Activated CD4-positive, alpha-beta T cell treated with anti-CD3 and anti-CD28 coated beads, Interleukin-2, amount 50 U/mL, for 1 hour (primary cell): ENCODE data around the gene SHB.

Experiments used
- DNase-seq: peaks from one replicate; pipeline ENCODE4 v3.0.0-alpha.2; 2020

SHB gene

DNA sequence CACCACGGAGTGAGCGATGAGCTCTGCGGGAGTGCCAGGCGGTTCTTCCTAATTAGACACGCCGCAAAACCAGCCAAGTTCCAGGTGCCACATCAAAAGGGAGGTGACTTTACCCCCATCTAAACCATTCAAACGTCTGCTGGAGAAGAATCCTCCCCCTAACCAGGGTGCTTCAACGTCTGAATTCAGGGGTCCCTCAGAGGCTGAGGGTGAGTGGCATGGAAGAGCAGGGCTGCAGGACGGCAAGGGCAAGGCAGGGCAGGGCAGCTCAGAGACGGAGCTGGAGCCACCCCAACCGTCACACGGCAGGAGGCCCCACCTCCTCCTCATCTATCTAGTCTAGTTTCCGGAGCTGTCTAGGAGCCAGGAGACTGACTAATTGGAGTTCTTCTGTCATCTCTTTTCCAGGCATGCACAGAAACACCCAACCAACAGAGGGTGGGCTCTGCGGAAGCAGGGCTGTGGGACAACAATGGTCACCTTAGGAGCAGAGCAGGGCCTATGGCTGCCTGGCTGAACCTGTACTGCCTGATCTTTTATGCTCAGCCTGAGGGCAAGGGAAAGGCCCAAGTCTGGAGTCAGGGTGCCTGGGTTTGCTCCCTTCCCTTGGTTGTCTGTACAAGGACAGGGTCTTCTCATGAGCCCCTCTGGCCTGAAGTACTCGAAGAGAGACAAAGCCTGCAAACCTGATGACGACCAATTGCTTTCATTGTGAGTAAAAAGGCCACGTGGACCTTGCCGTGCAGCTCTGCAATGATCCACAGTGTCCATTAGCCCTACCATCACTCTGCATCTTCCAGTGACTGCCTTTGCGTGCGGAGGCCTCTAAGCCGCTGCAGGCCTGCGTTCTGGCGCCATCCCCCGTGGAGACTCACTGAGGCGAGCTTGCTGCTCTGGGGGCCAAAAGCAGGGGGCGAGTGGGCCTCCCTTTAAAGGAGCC lies 84.1 kb downstream of the SHB start:
- no peak for DNase-seq

DNA sequence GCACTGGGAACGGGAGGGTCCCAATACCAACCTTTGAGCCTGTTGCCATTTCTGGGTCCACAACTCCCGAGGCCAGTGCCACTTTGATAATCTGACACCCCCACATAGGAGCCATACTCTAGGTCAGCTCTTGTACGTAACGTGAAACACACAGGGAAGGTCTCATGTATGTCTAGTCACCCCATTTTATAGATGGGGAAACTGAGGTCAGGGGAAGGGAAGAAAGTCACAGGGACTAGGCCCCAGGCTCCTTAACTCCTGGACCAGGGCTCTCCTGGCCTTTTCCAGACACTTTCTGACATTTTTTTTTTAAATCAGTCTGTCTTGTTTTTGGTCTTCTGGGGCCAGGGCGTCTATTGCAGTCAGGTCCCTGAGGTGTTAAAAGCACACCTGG lies 84.8 kb downstream of the SHB start:
- DNase-seq = no peak

DNA sequence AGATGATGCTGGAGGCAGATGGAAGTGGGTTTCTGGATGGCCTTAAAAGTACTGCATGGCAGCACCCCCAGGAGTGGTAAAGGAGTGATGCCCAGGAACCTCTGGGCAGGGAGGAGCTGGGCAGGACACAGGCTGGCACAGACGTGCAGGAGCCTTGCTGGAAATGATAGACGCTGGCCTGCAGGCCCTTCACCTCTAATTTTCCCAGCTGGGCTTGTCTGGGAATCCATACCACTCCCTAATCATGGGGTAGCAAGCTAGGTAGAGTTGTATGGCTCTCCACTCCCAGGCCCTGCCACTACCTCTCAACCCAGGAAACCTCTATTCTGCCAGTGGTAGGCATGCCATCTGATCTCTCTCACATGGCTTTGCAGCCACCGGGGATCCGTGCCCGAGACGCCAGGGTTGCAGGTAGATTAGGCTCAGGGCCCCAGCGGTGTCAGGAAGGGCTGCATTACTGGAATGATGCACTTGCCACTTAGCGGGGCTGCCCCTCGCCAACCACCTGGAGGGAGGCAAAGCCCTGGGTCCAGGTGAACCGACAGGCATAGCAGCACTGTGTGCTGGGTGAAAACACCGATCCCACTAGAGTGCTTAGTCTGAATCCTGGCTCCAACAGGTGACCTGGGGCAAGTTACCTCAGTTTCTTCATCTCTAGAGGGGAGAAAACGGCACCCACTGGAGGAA lies 85.5 kb downstream of the SHB start:
- DNase-seq = no peak

DNA sequence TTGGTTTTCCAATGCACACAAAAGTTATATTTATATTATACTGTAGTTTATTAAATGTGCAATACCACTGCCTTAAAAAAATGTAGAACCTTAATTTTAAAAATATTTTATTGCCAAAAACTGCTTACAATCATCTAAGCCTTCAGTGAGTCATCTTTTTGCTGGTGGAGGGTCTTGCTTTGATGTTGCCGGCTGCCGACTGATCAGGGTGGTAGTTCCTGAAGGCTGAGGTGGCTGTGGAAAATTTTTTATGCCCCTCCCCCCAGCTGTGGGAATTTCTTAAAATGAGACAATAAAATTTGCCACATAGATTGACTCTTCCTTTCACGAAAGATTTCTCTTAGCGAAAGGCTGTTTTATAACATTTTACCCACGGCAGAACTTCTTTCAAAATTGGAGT lies 89.2 kb downstream of the SHB start:
- no peak for DNase-seq

DNA sequence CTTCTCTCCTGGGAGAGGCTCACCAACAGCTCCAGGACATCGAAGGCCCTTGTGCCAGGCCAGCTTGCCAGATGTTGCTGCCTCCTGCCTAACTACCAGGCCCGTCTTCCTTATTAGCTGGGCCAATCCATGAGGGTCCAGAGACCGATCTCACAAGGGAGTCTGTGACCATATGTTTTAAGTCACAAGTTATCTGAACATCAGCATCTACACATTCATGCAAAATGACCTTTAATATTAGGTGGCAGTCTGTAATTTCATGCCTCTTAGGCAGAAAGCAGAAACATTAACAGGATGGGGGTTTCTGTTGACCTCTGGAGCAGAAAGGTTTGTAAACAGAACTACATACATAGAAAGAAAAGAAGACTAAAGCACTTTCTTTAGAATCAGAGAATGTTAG lies 90.0 kb downstream of the SHB start:
- DNase-seq = no peak

DNA sequence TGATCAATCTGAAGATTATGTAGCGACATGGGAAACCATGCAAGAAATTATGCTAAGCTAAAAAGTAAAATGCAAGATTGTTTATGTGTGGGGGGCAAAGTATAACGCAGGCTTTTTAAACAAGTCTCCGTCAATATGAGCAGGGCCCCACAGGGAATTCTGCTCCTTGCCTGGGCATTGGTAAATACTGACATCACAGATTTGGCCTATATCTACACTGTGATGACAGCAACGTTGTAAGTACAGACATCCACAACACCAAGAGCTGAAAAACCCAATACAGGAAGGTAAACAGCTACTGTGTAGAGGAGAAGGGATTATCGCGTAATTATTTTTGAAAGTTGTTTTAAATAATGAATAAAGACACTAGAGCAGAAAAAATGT lies 90.6 kb downstream of the SHB start:
- no peak for DNase-seq

DNA sequence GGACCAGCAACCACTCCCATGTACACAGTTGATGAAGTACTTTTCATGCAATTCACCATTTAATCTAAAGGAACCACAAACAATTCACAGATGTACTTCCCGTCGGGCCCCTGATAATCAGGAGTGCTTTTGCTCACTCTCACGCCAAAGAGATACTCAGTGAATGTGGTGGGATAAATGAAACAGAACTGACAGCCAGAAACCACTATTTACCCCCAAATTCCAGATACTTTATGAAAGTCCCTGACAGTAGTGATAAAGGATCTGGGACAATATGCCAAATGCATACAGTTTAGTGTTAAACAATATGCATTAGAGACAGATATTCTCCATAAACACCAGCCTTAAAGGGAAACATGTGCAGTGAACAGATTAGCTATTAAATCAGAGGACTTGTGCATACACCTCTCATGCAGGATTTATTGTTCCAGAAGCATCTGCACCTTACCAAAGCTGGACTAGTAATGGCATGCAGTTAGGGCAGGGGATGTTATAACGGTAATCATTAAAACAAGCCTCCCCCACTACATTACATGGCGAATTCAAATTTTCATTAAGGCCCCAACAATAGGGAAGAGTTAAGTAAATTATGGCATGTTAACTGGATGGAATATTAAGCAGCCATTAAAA lies 91.1 kb downstream of the SHB start:
- DNase-seq = no peak

DNA sequence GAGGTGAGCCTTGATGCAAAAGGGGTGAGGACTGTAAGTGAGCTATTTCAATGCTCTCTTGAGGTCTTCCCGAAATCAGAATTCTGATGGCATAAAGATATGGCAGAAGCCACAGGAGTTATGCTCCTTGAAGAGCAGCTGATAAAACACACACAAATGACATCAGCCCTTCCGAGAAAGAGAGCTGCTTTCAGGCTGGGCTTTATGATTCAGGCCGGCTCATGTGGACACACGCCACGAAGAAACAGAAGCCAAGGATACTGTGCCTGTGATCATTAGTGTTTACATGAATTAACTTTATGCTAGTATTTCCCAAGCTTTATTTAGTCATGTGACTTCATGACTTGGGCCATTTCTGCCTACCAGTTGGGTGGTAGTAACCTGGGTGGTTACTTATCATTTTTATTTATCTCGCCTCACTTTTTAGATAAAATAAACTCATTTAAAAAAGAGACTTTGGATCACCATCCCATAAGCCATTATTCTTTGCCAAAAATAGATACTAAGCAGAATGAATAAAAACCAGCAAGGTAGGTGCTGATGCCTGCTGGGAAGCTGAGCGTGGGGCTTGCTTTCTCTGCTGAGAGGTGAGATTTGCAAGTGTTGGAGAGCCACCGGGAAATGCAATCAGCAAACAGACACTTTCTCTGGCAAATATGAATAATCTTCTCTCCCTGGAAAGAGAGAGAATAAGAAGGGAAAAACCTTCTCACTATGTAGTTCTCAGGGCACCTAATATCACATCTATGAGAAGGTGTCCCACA lies 92.1 kb downstream of the SHB start:
- DNase-seq = no peak

DNA sequence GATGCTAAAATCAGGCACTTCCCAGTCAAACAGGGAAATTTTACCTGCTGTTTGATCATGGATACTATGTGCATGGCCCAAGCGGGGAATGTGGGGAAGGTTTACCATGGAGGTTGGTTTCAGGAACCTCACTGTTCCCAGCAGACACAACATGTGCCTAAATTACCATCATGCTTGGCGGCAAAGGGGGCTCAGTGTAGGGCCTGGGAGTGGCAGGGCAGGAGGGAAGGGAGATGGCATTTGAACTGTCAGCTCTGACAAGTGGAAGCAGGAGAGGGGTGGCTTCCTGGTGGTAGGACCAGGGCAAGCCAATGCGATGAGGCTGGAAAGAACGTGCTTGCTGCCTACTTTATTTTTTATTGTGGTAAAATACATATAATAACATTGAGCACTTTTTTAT lies 93.4 kb downstream of the SHB start:
- DNase-seq = no peak

DNA sequence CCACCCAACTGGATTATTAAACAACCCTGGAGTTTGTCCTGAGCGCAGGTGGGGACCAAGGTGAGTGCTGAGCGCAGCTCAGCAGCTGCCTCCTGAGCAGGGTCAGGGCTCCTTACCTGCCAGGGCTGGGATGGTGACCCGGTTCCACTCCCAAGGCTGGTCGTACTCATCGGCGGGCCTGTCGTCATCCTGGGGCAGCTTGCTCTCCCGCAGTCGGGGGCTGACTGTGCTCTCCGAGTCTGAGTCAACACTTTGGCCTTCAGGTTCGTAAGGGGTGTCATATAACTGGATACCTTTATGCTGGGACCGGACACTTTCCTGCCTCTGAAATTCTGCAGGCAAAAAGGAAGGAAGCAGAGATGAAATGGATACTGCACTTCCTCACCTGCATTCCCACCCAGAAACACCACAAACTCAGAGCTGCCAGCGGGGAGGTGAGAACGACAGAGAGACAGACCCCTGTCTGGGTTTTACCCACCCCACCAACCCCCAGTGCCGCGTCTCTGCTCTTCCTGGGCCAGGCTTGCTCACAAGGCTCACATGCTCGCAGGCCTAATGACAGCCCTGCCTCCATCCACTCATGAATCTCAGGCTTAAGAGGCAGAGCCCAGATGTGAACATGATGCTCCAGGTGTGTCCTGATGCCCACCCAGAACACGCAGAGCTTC lies 94.4 kb downstream of the SHB start:
- DNase-seq = no peak

DNA sequence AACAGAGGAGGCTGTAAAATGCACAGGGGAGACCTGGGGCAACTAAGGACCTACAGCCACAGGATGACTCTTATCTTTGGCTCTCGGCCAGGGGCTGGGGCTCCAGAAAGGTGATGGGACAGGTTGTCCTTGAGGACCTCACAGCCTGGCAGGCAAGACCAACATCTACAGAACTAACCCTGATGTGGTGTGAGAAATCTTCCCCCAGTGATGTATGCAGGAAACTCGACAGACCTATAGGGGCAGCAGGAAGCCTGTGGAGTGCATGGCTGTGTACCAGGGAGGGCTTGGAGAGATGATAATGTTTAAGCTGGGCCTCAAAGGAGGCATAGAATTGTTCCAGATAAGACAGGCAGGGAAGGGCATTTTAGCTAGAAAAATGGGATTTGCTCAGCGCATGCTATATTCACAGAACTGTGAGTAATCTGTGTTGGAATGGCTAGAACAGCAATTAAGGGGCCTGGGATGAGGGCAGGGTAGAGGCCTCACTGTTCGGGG lies 96.6 kb downstream of the SHB start:
- DNase-seq = no peak

DNA sequence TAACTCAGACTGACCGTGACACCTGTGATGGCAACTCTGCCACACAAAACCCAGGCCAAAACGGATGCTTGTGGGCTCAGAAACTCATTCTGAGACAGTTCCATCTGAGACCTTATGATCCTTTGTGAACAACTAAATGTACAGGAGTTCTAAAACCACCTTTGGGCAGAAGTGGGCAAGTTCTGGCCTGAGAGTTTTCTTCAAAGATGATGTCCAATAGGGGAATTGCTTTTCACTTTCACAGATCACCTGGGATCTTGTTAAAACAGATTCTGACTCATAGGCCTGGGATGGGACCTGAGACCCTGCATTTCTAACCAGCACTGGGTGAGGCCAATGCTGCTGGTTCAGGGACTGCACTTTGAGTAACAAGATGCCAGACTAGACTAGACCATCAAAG lies 97.3 kb downstream of the SHB start:
- no peak for DNase-seq

DNA sequence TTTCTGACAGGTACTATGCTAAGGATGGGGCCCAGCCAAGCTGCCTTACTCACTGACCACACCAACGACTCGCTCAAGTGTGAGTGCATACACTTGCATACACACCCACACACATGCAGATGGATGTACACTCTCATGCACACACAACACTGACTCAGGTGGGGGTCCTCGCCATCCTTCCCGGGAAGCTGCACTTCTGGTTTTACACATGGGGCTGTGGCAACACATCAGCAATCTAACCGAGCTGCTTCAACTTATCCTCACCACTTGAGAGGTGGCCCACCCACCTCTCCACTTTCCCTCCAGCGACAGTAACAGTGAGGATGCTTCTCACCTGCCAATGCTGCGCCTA lies 97.9 kb downstream of the SHB start:
- no peak for DNase-seq

DNA sequence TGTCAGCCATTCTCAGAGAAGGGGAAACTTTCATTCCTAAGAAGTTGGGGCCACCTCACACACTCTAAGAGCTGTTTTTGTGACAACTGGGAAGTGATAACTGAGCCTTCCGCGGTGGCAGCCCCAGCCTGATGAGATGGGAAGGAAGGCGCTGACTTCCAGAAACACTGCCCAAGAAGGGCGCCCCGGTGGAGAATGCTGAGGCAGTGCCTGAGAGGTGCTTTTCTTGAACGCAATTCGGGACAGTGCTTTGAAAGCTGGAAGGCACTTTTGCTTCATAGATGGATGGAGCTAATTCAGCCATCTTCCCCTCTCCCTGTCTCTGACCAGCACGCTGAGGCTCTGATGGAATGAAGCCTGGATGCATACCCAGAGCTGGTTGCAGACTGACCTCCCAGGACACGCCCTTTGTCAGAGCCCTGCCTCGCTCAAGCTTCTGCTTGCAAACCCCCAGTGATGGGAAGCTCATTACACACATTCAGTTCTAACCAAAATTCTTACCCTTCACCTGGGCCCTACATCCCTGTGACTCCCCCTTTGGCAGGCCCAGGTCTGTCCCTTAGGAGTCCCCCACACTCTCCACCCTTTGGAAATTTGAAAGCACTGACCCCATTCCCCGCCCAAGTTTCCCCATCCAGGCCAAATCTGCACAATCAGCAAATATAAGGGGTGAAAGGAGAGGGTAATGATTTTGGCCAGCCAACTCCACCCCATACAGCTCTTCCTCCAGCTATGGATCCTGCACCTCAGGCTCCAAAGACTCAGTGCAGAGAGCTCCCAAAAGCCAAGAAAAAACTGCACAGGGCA lies 98.5 kb downstream of the SHB start:
- DNase-seq = no peak

DNA sequence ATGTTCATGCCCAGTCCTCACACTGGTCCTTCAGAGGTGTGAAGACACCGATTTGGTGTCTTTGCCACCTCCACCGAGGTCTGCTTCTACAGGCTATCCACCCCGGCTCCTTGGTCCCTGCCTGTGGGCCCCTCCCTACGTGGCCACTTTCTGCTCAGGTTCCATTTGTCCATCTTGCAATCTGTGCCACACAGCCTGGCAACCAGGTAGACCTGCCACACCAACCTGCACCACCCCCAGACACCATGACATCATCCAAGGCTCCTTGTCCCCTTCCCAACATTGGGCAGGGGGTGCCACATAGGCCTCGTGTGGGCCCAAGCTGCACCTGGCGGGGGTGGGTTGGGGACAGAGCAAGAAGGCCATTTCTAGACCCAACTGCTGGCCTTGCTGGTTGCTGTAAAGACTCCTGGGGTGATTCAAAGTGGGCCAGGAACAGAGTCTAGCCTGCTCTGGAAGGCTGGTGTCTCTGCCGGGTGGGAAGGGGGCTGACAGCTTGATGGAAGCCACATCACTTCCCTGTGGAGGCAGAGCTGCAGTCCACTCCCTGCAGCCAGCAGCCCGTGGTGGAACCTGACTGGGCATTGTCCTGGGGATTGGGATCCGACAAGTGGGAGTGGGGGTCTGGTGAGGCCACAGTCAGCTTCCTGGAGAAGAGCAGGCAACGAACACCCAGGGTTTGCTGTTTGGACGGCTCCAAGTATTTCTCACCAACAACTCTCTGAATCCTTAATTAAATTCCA lies 99.3 kb downstream of the SHB start:
- no peak for DNase-seq

DNA sequence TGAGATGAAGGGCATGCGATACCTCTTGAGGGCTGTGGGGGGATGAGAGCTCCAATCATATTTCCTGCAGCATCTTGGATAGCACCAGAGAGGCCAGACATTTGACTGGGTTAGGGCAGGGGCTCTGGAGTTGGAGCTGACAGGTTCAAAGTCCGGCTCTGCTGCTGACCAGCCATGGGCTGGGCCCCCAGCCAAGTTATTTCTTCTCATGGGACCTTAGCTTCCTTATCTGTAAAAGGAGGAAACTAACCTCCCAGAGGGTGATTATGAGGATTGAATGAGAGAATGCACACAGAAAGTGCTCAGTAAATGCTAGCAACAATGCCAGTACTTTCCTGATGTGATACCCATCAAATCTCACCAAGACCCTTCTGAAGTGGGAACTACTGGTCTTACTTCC lies 99.9 kb downstream of the SHB start:
- no peak for DNase-seq

DNA sequence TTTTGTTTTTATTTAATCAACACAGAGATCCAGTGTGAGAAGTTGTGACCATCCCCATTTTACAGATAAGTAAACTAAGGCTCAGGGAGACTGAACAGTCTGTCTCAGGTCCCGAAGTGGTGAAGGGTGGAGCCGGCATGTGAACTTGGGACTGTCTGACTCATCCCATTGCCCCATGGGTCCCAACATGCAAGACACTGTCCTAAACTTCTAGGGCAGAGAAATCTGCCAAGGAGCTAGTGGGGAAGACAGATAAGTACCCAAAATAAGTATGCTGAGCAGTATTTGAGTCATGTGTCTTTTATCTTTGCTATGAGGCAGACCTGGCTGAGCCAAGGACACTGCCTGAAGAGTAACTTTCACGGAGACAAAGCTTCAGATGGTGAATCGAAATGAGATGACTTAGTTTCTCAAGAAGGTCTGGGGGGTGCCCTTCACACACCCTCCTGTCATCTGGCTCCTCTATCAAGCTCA lies 100.8 kb downstream of the SHB start:
- no peak for DNase-seq

DNA sequence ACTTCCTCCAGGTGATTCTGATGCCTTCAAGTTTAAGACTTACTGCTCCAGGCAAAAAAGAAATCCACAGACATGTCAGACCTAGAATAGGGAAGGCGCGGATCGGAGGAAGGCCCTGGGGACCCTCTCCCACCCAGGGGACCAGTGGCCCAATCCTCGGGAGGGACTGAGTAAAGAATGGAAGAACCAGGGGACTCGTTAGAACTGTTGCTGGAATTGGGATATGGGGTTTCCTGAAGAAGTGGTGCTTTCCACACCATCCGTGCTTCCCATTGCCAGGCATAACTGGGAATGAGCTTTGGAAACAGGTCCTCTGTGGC lies 101.3 kb downstream of the SHB start:
- no peak for DNase-seq

DNA sequence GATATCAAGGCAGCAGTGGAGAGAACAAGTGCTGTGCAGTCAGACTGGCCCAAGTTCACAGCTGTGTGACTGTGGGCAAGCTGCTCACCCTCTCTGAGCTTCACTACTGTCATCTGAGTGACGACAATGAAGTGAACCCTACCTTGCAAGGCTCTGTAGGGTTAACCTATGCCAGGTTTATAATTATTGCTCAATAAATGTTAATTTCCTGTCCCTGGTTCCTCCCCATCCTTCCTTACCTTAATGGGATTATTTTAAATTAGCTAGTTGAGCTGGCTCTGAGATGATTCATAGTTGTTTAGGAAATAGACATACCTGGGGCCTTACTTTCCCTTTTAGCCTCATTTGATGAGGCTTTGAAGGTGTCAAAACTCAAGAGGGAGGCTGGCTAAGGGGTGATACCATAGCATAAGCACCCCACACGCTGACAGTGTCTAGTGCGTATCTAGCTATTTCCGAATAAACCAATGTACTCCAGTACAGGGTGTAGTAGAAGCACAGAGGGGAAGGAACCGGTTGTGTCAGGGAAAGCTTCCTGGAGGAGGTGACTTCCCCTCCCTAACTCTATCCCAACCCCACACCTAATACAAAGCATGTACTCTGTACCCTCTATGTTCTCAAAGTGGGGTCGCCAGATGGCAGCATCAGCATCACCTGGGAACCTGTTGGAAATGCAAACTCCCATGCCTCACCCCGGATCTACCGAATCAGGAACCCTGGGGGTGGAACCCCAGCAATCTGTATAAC lies 101.8 kb downstream of the SHB start:
- DNase-seq = no peak

DNA sequence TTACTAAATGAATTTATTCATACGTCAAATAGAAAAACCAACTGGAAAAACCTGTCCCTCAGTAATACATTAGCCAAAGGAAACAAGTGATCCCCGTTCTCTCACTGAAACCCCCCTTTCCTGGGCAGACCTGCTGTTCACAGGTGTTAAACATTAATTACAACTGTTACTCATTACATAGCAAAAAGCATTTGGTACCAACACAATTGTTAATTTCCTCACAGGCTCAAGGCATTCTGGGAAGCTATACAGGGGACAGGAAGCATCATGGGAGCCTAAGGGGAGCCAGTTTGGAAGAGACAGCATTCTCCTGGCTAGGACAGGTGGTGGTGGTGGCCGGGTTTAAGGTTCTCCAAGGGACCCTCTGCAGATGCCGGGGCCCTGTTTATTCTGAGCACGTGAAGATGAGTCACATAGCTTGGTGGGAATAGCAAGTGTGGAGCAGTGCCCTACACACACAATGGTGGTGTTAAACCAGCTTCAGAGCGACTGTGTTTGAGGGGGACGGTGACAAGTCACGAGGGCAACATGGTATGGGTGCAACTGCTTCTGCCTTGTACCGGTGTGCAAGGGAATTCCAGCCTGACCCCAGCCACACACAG lies 102.5 kb downstream of the SHB start:
- DNase-seq = no peak
